ENCODE data around the gene NT5DC3. TPM values are rescaled to one million over a fixed set of nuclear protein-coding genes. Genes with fewer than 3 reads are reported as not detected.

NT5DC3 gene
- total and polyA plus RNA-seq, 2 of the 13 experiments (the other 11 are each of a cell fraction or from before 2014, with no cell fraction given) = 3.2 to 6.6 TPM

DNA sequence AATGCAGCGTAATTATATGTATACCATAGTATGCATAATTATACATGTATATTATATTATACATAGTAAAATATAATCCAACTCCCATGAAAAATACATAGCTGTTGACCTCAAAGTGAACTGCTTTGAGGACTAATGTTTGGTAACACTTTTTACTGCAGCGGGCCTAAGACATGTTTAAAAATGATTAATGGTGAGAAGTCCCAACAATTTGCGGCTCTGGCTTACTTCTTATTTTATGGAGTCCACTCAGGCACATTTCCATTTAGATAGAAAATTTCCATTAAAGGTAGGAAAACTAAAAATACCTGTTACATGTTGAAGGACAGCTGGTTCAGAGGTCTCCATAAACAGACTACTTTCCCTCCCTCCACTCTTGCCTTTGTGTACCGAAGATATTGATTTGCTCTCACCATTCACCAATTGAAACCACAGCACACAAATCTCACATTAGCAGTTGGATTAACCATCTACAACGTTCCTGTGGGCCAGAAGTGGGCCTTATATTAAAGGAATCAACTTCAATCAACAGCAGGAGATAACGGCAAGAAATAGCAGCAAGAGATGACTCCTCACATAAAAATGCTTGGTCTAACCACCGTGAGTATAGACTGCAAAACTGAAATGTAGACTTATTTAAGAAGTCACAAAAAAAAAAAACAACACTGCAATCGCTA lies 14.1 kb upstream of the NT5DC3 start (continued):
- TF ChIP-seq, protein P1, sequence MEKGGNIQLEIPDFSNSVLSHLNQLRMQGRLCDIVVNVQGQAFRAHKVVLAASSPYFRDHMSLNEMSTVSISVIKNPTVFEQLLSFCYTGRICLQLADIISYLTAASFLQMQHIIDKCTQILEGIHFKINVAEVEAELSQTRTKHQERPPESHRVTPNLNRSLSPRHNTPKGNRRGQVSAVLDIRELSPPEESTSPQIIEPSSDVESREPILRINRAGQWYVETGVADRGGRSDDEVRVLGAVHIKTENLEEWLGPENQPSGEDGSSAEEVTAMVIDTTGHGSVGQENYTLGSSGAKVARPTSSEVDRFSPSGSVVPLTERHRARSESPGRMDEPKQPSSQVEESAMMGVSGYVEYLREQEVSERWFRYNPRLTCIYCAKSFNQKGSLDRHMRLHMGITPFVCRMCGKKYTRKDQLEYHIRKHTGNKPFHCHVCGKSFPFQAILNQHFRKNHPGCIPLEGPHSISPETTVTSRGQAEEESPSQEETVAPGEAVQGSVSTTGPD (CRISPR knock-in tag; IDR thresholded peaks at IDR 0.05) = peak; percentile 63; the same call in 1 of the 2 replicates
- TF ChIP-seq, protein P2, sequence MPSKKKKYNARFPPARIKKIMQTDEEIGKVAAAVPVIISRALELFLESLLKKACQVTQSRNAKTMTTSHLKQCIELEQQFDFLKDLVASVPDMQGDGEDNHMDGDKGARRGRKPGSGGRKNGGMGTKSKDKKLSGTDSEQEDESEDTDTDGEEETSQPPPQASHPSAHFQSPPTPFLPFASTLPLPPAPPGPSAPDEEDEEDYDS (CRISPR knock-in tag; IDR thresholded peaks at IDR 0.05) = peak; percentile 43
- TF ChIP-seq ZNF446 (CRISPR knock-in tag; IDR thresholded peaks at IDR 0.05) (no peak), KDM6A (CRISPR knock-in tag; IDR thresholded peaks at IDR 0.05; ENCODE audit: low read depth) (peak; percentile 50; the same call in 1 of the 2 replicates), ELF3 (CRISPR knock-in tag; IDR thresholded peaks at IDR 0.05) (peak; percentile 46; the same call in 1 of the 2 replicates), ZMAT3 (CRISPR knock-in tag; conservative IDR thresholded peaks at IDR 0.05) (no peak), THAP11 (CRISPR knock-in tag; IDR thresholded peaks at IDR 0.05) (peak; percentile 54), ZNF629 (CRISPR knock-in tag; conservative IDR thresholded peaks at IDR 0.05) (no peak), TAF15 (IDR thresholded peaks at IDR 0.05; ENCODE audit: low read depth, low read length, poor library complexity, severe bottlenecking) (no peak), MED8 (CRISPR knock-in tag; IDR thresholded peaks at IDR 0.05; ENCODE audit: insufficient replicate concordance) (no peak), ZNF17 (CRISPR knock-in tag; IDR thresholded peaks at IDR 0.05) (no peak), ZNF510 (CRISPR knock-in tag; IDR thresholded peaks at IDR 0.05; ENCODE audit: low read depth) (0 out of 2 replicates have a peak, but pooled peaks have one; percentile 54), ZBTB3 (CRISPR knock-in tag; IDR thresholded peaks at IDR 0.05; ENCODE audit: borderline replicate concordance, low read depth) (no peak)
- TF ChIP-seq, protein P3, sequence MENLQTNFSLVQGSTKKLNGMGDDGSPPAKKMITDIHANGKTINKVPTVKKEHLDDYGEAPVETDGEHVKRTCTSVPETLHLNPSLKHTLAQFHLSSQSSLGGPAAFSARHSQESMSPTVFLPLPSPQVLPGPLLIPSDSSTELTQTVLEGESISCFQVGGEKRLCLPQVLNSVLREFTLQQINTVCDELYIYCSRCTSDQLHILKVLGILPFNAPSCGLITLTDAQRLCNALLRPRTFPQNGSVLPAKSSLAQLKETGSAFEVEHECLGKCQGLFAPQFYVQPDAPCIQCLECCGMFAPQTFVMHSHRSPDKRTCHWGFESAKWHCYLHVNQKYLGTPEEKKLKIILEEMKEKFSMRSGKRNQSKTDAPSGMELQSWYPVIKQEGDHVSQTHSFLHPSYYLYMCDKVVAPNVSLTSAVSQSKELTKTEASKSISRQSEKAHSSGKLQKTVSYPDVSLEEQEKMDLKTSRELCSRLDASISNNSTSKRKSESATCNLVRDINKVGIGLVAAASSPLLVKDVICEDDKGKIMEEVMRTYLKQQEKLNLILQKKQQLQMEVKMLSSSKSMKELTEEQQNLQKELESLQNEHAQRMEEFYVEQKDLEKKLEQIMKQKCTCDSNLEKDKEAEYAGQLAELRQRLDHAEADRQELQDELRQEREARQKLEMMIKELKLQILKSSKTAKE (CRISPR knock-in tag; IDR thresholded peaks at IDR 0.05; ENCODE audit: borderline replicate concordance) = no peak
- TF ChIP-seq, protein P4, sequence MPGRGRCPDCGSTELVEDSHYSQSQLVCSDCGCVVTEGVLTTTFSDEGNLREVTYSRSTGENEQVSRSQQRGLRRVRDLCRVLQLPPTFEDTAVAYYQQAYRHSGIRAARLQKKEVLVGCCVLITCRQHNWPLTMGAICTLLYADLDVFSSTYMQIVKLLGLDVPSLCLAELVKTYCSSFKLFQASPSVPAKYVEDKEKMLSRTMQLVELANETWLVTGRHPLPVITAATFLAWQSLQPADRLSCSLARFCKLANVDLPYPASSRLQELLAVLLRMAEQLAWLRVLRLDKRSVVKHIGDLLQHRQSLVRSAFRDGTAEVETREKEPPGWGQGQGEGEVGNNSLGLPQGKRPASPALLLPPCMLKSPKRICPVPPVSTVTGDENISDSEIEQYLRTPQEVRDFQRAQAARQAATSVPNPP (CRISPR knock-in tag; IDR thresholded peaks at IDR 0.05) = 0 out of 2 replicates have a peak, but pooled peaks have one; percentile 45
- TF ChIP-seq, protein P5, sequence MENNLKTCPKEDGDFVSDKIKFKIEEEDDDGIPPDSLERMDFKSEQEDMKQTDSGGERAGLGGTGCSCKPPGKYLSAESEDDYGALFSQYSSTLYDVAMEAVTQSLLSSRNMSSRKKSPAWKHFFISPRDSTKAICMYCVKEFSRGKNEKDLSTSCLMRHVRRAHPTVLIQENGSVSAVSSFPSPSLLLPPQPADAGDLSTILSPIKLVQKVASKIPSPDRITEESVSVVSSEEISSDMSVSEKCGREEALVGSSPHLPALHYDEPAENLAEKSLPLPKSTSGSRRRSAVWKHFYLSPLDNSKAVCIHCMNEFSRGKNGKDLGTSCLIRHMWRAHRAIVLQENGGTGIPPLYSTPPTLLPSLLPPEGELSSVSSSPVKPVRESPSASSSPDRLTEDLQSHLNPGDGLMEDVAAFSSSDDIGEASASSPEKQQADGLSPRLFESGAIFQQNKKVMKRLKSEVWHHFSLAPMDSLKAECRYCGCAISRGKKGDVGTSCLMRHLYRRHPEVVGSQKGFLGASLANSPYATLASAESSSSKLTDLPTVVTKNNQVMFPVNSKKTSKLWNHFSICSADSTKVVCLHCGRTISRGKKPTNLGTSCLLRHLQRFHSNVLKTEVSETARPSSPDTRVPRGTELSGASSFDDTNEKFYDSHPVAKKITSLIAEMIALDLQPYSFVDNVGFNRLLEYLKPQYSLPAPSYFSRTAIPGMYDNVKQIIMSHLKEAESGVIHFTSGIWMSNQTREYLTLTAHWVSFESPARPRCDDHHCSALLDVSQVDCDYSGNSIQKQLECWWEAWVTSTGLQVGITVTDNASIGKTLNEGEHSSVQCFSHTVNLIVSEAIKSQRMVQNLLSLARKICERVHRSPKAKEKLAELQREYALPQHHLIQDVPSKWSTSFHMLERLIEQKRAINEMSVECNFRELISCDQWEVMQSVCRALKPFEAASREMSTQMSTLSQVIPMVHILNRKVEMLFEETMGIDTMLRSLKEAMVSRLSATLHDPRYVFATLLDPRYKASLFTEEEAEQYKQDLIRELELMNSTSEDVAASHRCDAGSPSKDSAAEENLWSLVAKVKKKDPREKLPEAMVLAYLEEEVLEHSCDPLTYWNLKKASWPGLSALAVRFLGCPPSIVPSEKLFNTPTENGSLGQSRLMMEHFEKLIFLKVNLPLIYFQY (CRISPR knock-in tag; IDR thresholded peaks at IDR 0.05; ENCODE audit: borderline replicate concordance) = peak; percentile 52; the same call in 1 of the 2 replicates
- TF ChIP-seq, protein P6, sequence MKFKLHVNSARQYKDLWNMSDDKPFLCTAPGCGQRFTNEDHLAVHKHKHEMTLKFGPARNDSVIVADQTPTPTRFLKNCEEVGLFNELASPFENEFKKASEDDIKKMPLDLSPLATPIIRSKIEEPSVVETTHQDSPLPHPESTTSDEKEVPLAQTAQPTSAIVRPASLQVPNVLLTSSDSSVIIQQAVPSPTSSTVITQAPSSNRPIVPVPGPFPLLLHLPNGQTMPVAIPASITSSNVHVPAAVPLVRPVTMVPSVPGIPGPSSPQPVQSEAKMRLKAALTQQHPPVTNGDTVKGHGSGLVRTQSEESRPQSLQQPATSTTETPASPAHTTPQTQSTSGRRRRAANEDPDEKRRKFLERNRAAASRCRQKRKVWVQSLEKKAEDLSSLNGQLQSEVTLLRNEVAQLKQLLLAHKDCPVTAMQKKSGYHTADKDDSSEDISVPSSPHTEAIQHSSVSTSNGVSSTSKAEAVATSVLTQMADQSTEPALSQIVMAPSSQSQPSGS (CRISPR knock-in tag; IDR thresholded peaks at IDR 0.05) = 0 out of 2 replicates have a peak, but pooled peaks have one; percentile 42

Data from HepG2 (cell line).